Measurements from ENCODE around the gene CLECL1. TPM values are rescaled to one million over a fixed set of nuclear protein-coding genes. Genes with fewer than 3 reads are reported as not detected.

Gene CLECL1
- total RNA-seq, 4 donors from 2014 or later, result not detected

DNA sequence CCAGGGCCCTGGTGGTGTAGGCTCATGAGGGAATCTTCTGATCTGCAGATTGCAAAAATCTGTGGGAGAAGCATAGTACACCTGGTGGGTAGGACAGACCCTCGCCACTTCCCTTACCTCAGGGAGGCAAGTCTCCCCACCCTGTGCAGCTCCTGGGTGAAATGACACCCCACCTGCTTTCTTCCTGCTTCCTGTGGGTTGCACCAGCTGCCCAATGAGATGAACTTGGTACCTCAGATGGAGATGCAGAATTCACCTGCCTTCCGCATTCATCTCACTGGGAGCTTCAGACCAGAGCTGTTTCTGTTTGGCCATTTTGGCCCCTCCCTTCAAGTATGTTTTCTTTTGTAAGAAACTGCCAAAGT, 58.7 kb downstream of the CLECL1 start:
- intact Hi-C loops (cut with DNase I; ENCODE audit: low total_unique reads) (no loop called here), in situ Hi-C loops (cut with MboI; ENCODE audit: low sequenced_read_pairs in 4 of 4) (no loop called here)
- H3K27ac ChIP-seq, result no peak overlapping the region
- H3K9me3 ChIP-seq, result no peaks in the 10 kb centered on the region
- no peak for DNase-seq
- no peaks in the 10 kb centered on the region for H3K27me3 ChIP-seq
- H3K36me3 ChIP-seq, result no peaks in the 10 kb centered on the region
- ATAC-seq, result no peak
- no peaks in the 10 kb centered on the region for H3K4me1 ChIP-seq
- TF ChIP-seq POLR2A (IDR thresholded peaks at IDR 0.05), result no peak
- TF ChIP-seq, protein P1, sequence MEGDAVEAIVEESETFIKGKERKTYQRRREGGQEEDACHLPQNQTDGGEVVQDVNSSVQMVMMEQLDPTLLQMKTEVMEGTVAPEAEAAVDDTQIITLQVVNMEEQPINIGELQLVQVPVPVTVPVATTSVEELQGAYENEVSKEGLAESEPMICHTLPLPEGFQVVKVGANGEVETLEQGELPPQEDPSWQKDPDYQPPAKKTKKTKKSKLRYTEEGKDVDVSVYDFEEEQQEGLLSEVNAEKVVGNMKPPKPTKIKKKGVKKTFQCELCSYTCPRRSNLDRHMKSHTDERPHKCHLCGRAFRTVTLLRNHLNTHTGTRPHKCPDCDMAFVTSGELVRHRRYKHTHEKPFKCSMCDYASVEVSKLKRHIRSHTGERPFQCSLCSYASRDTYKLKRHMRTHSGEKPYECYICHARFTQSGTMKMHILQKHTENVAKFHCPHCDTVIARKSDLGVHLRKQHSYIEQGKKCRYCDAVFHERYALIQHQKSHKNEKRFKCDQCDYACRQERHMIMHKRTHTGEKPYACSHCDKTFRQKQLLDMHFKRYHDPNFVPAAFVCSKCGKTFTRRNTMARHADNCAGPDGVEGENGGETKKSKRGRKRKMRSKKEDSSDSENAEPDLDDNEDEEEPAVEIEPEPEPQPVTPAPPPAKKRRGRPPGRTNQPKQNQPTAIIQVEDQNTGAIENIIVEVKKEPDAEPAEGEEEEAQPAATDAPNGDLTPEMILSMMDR (IDR thresholded peaks at IDR 0.05 in 4 of 5, conservative IDR thresholded peaks at IDR 0.05 in 1 of 5), result no peak
- no peak overlapping the region for H3K4me3 ChIP-seq

GRCh38 chr12:9673404-9674225, 59.3 kb downstream of the CLECL1 start:
- intact Hi-C loops (cut with DNase I; ENCODE audit: low total_unique reads) (no loop called here), in situ Hi-C loops (cut with MboI; ENCODE audit: low sequenced_read_pairs in 4 of 4) (no loop called here)
- H3K27ac ChIP-seq, result no peak overlapping the region
- no peak overlapping the region for H3K4me3 ChIP-seq
- H3K4me1 ChIP-seq, result no peaks in the 10 kb centered on the region
- no peaks in the 10 kb centered on the region for H3K36me3 ChIP-seq
- ATAC-seq (no peak), DNase-seq (no peak)
- no peak for TF ChIP-seq POLR2A (IDR thresholded peaks at IDR 0.05)
- TF ChIP-seq, protein P1 (IDR thresholded peaks at IDR 0.05 in 4 of 5, conservative IDR thresholded peaks at IDR 0.05 in 1 of 5), result no peak
- H3K9me3 ChIP-seq, result no peaks in the 10 kb centered on the region
- no peaks in the 10 kb centered on the region for H3K27me3 ChIP-seq

Other genes with a start within 250 kb of the CLECL1 start
- gene KLRB1, start 125.2 kb downstream of the CLECL1 start, total RNA-seq, result 1 to 10 TPM in 1 of 4 donors, not detected in 3; 1.0 TPM
- gene CLEC2D, start 63.4 kb downstream of the CLECL1 start, total RNA-seq, result 1 to 10 TPM in 1 of 4 donors, under 1 TPM in 3; 0.29 to 2.1 (median 0.58) TPM
- under 1 TPM in 3 of 4 donors, not detected in 1; 0.41 to 0.72 (median 0.51) TPM for gene CD69, start 27.8 kb upstream of the CLECL1 start, total RNA-seq
- gene KLRF1, start 94.4 kb upstream of the CLECL1 start, total RNA-seq, result not detected
- gene CLEC2B, start 136.3 kb upstream of the CLECL1 start, total RNA-seq, result 10 to 100 TPM in 2 of 4 donors, 1 to 10 TPM in 2; 3.1 to 14.4 (median 10.7) TPM
- not detected for gene KLRF2, start 148.4 kb upstream of the CLECL1 start, total RNA-seq
- gene CLEC2A, start 199.3 kb upstream of the CLECL1 start, total RNA-seq, result not detected
- under 1 TPM in 2 of 4 donors, not detected in 2; 0.49 to 0.98 TPM for gene CLEC12A, start 238.3 kb upstream of the CLECL1 start, total RNA-seq